ENCODE data around the gene PLCB4.

Gene PLCB4

GRCh38 chr20:9286501-9287461 is 217.9 kb downstream of the PLCB4 start:
- no peak for DNase-seq

- DNase-seq, result no peak
Observed at GRCh38 chr20:9287826-9288225, 218.9 kb downstream of the PLCB4 start.

GRCh38 chr20:9290331-9290730 is 221.4 kb downstream of the PLCB4 start:
- DNase-seq, result no peak

GRCh38 chr20:9293145-9293544 is 224.3 kb downstream of the PLCB4 start:
- DNase-seq, result no peak

- DNase-seq, result no peak
Observed at GRCh38 chr20:9294041-9294440, 225.2 kb downstream of the PLCB4 start.

GRCh38 chr20:9298906-9299305 is 230.0 kb downstream of the PLCB4 start:
- no peak for DNase-seq

- no peak for DNase-seq
Observed at GRCh38 chr20:9300080-9300479, 231.2 kb downstream of the PLCB4 start.

- no peak for DNase-seq
Observed at GRCh38 chr20:9300534-9300933, 231.6 kb downstream of the PLCB4 start.

GRCh38 chr20:9301129-9302090 is 232.5 kb downstream of the PLCB4 start:
- DNase-seq, result no peak

- no peak for DNase-seq
Observed at GRCh38 chr20:9302091-9302462, 233.2 kb downstream of the PLCB4 start.

- DNase-seq, result no peak
Observed at GRCh38 chr20:9306521-9306920, 237.6 kb downstream of the PLCB4 start.

- no peak for DNase-seq
Observed at GRCh38 chr20:9308056-9308455, 239.2 kb downstream of the PLCB4 start.

GRCh38 chr20:9311132-9311531 is 242.2 kb downstream of the PLCB4 start:
- no peak for DNase-seq

GRCh38 chr20:9319687-9320384 is 250.9 kb downstream of the PLCB4 start:
- no peak for DNase-seq

GRCh38 chr20:9321007-9321406 is 252.1 kb downstream of the PLCB4 start:
- no peak for DNase-seq

- DNase-seq, result no peak
Observed at GRCh38 chr20:9322661-9323060, 253.8 kb downstream of the PLCB4 start.

- DNase-seq, result no peak
Observed at GRCh38 chr20:9323622-9324021, 254.7 kb downstream of the PLCB4 start.

GRCh38 chr20:9329355-9330101 is 260.6 kb downstream of the PLCB4 start:
- no peak for DNase-seq

- DNase-seq, result no peak
Observed at GRCh38 chr20:9330151-9330550, 261.3 kb downstream of the PLCB4 start.

GRCh38 chr20:9331707-9332435 is 263.0 kb downstream of the PLCB4 start:
- no peak for DNase-seq

- no peak for DNase-seq
Observed at GRCh38 chr20:9332791-9333479, 264.0 kb downstream of the PLCB4 start.

Measured in stimulated activated naive CD4-positive, alpha-beta T cell (primary cell).